HG02981 (cell line): ENCODE measurements around the gene SPTSSA.
A peak's percentile ranks its signal among the peaks of the same experiment; 100 is the strongest.
"Not testable (repeated sequence)": the region's sequence is repeated elsewhere in the genome, so short reads cannot be mapped to it uniquely, and the experiment has no call there.

Source experiments
- ATAC-seq: cut with Tn5 transposase; IDR thresholded peaks from one replicate; pipeline ENCODE4 v1.9.1; 2021; ENCODE audit warnings: mild to moderate bottlenecking, moderate library complexity; ENCODE audit not compliant: unreplicated experiment

Gene SPTSSA

GRCh38 chr14:34462132-34462893 is at the start of gene SPTSSA:
TSS of gene SPTSSA (minus strand) at chr14:34462240. CDS start at chr14:34462207, 33 bp downstream.
- ATAC-seq, result peak; percentile 90

GRCh38 chr14:34507884-34508283 is 45.8 kb upstream of the SPTSSA start:
- no peak for ATAC-seq

- ATAC-seq, result no peak
Observed at GRCh38 chr14:34507459-34507858, 45.4 kb upstream of the SPTSSA start.

DNA sequence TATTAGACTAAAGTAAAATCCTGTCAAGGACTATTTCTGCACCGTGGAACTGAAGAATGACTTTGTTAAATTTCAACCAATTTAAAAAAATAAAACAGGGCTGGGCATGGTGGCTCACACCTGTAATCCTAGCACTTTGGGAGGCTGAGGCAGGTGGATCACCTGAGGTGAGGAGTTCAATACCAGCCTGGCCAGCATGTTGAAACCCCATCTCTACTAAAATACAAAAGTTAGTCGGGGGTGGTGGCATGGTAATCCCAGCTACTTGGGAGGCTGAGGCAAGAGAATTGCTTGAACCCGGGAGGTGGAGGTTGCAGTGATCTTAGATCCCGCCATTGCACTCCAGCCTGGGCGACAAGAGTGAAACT is 43.1 kb upstream of the SPTSSA start:
- ATAC-seq, result not testable (repeated sequence)

- ATAC-seq, result not testable (repeated sequence)
Observed at GRCh38 chr14:34504027-34504426, 42.0 kb upstream of the SPTSSA start.

DNA sequence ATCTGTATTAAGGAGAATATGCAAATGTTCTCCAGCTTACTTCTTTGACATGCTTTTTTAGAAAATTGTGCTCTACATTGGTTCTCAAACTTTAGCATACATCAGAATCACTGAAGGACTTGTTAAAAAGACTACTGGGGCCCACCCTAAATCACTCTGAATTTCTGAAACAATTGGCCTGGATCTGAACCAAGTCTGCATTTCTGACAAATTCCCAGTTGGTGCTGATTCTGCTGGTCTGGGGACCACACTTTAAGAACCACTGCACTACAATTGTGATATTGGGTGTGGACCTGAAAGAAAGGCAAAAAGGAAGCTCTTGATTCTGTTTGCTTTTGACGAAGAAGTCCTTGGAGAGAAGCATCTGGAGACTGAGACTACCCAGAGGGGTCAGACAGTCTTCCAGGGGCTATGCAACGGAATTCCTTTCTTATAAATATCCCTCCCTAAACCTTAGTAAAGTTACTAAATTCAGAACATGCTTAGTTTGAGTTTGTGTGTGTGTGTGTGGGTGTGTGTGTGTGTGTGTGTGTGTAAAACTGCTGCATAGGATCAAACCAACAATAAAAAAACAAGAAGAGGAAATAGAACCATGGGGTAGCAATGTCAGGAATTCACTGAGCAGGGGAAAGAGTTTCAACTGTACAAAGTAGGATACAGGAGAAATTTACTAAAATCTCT is 40.6 kb upstream of the SPTSSA start:
- no peak for ATAC-seq

- no peak for ATAC-seq
Observed at GRCh38 chr14:34502001-34502400, 40.0 kb upstream of the SPTSSA start.

- ATAC-seq, result no peak
Observed at GRCh38 chr14:34501004-34501580, 39.1 kb upstream of the SPTSSA start.

GRCh38 chr14:34498684-34499412 is 36.8 kb upstream of the SPTSSA start:
- no peak for ATAC-seq

DNA sequence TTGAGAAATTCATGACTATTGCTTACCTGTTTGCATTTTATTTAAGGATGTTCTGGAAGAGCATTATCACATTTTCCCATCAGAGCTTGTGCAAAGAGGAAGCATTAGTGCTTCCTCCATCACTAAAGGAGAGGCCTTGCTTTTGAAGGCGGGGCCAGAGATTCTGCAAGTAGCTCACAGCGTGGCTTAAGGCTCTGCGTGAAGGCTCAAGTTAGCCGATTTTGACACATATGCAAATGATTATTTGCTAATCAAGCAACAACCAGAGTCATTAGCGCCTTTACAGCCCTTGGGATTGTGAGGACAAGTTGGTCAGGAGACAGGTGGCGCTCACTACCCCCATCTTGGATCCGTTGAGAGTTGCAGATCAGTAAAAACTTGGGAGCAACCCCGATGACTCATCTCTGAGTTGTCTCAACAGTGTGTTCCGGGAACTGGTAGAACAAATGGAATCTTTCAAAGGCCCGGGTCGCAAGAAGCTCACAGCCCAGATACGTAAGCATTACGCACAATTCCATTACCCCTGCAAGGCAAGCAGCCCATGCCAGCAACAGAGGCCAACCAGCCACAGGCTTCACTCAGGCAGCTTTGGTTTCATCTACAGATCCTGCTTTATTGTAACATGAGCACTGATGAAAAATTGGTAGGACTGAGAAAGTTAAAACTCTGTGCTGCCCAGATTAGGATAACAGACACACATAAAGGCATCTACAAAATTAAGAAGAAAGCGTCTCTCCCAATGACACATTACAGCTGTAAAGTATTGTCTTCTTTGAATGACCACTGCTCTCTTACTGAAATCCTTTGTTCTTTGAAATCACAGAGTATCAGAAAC is 34.9 kb upstream of the SPTSSA start:
- ATAC-seq, result no peak

GRCh38 chr14:34496007-34496678 is 34.1 kb upstream of the SPTSSA start:
- no peak for ATAC-seq

DNA sequence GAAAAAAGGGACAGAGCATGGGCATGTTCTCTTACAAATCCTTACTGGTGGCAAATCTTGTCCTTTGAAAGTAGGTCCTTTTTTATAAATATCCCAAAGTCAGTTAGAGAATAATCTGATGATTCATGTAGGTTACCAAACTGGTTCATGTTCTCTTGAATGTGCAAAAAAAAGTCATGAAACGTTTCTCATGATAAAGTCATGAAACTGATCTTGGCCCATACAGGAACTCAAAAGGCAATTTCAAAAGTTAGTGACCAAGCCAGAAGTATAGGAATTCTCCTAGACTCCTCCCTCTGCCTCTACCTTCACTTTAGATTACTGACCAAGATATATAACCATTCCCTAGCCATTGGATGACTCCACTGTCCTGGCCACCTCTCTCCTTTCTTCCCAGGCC is 27.3 kb upstream of the SPTSSA start:
- no peak for ATAC-seq

- ATAC-seq, result no peak
Observed at GRCh38 chr14:34488528-34488927, 26.5 kb upstream of the SPTSSA start.

- no peak for ATAC-seq
Observed at GRCh38 chr14:34484726-34485125, 22.7 kb upstream of the SPTSSA start.

- ATAC-seq, result no peak
Observed at GRCh38 chr14:34482463-34482862, 20.4 kb upstream of the SPTSSA start.

GRCh38 chr14:34479694-34480093 is 17.7 kb upstream of the SPTSSA start:
- no peak for ATAC-seq

- ATAC-seq, result no peak
Observed at GRCh38 chr14:34478261-34478660, 16.2 kb upstream of the SPTSSA start.

- ATAC-seq, result not testable (repeated sequence)
Observed at GRCh38 chr14:34476036-34476435, 14.0 kb upstream of the SPTSSA start.

- ATAC-seq, result no peak
Observed at GRCh38 chr14:34475163-34475562, 13.1 kb upstream of the SPTSSA start.

- no peak for ATAC-seq
Observed at GRCh38 chr14:34474187-34474679, 12.2 kb upstream of the SPTSSA start.
